DOHH2 (cell line): ENCODE measurements around the gene IL1R1.

Experiments used
- CTCF ChIP-seq: fragments of 200-600 bp; sonication (generic); IDR thresholded peaks from one replicate; pipeline ENCODE4 v1.5.1; 2014; ENCODE audit warnings: antibody characterized with exemption, mild to moderate bottlenecking, low read depth, low read length; ENCODE audit not compliant: poor library complexity, severe bottlenecking
- EZH2phosphoT487 ChIP-seq: fragments of 200-600 bp; sonication (generic); IDR thresholded peaks from 2 replicates; pipeline ENCODE4 v1.6.1; 2017; ENCODE audit warnings: borderline replicate concordance, mild to moderate bottlenecking, antibody characterized with exemption, low read length, moderate library complexity, mixed read lengths

- TF ChIP-seq CTCF (no peak), EZH2phosphoT487 (no peak)
Observed at GRCh38 chr2:102226171-102226570, 83.6 kb downstream of the IL1R1 start.
